T47D (cell line): ENCODE results near the gene RFESD.
"Not testable (repeated sequence)": the region's sequence is repeated elsewhere in the genome, so short reads cannot be mapped to it uniquely, and the experiment has no call there.

Source experiments
- DNase-seq, 2 experiments: peaks; one replicate each; pipeline versions ENCODE4 v3.0.0 to v3.0.0-alpha.2; 2011 to 2012; ENCODE audit warnings: low read depth in 1 of 2, low spot score in 1 of 2
- JUND ChIP-seq: IDR thresholded peaks from 2 replicates; pipeline ENCODE4 v1.6.1; 2012; ENCODE audit warnings: low read depth
- in situ Hi-C: cut with HindIII; loops from 2 replicates; pipeline ENCODE4 v1.10.0; 2016; ENCODE audit warnings: low sequenced_read_pairs, low pct_unique_long_range_greater_than_20kb

Gene RFESD

GRCh38 chr5:95620870-95621838 lies 25.4 kb upstream of the RFESD start:
- in situ Hi-C loops = no loop called here
- no peak for TF ChIP-seq JUND
- no peak for DNase-seq

- in situ Hi-C loops = no loop called here
- no peak for TF ChIP-seq JUND
- DNase-seq = no peak
These were observed 24.5 kb upstream of the RFESD start for GRCh38 chr5:95621839-95622629.

- in situ Hi-C loops = no loop called here
- no peak for DNase-seq
- no peak for TF ChIP-seq JUND
These were observed 22.9 kb upstream of the RFESD start for GRCh38 chr5:95623706-95624105.

GRCh38 chr5:95624368-95624767 lies 22.2 kb upstream of the RFESD start:
- no peak for DNase-seq
- no peak for TF ChIP-seq JUND
- in situ Hi-C loops = no loop called here

- in situ Hi-C loops = no loop called here
- no peak for TF ChIP-seq JUND
- DNase-seq = no peak
These were observed 19.9 kb upstream of the RFESD start for GRCh38 chr5:95626701-95627100.

- TF ChIP-seq JUND = no peak
- no peak for DNase-seq
- in situ Hi-C loops = no loop called here
These were observed 18.4 kb upstream of the RFESD start for GRCh38 chr5:95627971-95628810.

GRCh38 chr5:95628933-95629332 lies 17.6 kb upstream of the RFESD start:
- DNase-seq = no peak
- TF ChIP-seq JUND = no peak

GRCh38 chr5:95630394-95630917 lies 16.1 kb upstream of the RFESD start:
- no peak for TF ChIP-seq JUND
- DNase-seq = no peak
- in situ Hi-C loops = no loop called here

More at GRCh38 chr5:95628933-95629332, 17.6 kb upstream of the RFESD start:
- in situ Hi-C loops = no loop called here

- no peak for TF ChIP-seq JUND
- in situ Hi-C loops = no loop called here
- no peak for DNase-seq
These were observed 15.2 kb upstream of the RFESD start for GRCh38 chr5:95631255-95631958.

- no peak for DNase-seq
- in situ Hi-C loops = no loop called here
- TF ChIP-seq JUND = no peak
These were observed 14.4 kb upstream of the RFESD start for GRCh38 chr5:95631991-95632675.

- in situ Hi-C loops = not testable (repeated sequence)
These were observed 13.6 kb upstream of the RFESD start for GRCh38 chr5:95632942-95633341.

More at GRCh38 chr5:95632942-95633341, 13.6 kb upstream of the RFESD start:
- not testable (repeated sequence) for DNase-seq
